ENCODE measurements around the gene PLK5. TPM values are rescaled to one million over a fixed set of nuclear protein-coding genes. Genes with fewer than 3 reads are reported as not detected.

The PLK5 gene
- total and polyA plus RNA-seq, 2 donors from 2014 or later: not detected

DNA sequence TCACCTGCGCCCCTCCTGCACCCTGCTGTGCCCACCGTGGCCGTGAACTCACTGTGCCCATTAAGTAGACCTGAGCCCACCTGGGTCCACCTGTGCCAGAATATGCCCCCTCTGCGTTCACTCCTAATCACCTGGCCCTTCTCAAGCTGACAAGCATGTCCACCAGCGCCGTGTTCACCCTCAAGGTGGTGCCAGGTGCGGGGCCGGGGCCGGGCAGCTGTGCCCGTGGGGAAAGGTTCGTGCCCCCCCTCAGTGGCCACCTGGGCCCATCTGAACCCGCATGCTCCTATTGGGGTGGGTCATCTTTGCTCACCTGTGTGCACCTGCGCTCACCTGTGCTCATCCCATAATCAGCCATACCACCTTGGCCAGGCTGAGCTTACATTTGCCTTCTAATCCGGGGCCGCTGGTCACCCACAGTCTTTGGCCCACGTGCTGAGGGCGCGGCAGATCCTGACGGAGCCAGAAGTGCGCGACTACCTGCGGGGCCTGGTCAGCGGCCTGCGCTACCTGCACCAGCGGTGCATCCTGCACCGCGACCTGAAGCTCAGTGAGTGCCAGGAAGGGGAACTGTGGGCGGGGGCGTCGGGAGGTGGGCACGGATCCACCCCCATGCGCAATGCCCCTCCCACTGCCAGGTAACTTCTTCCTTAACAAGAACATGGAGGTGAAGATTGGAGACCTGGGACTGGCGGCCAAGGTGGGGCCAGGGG is 2.3 kb downstream of the PLK5 start:
- H3K4me1 ChIP-seq (ENCODE audit: control insufficient read depth in 2 of 3, insufficient read depth in 2 of 3, low read depth in 1 of 3, low read length in 3 of 3): peaks cover 0 to 4% (median 0%) of the 10 kb centered on the region in 3 donors
- peaks cover 0 to 2% (median 0%) of the 10 kb centered on the region in 3 donors for H3K9me3 ChIP-seq (ENCODE audit: control insufficient read depth in 2 of 3, insufficient read depth in 1 of 3, low read length in 3 of 3)
- no peak overlapping the region for H3K9ac ChIP-seq (ENCODE audit: low read length in 3 of 3)
- no peaks in the 10 kb centered on the region for H3K36me3 ChIP-seq (ENCODE audit: control insufficient read depth in 2 of 3, insufficient read depth in 3 of 3, low read length in 3 of 3)
- TF ChIP-seq, protein P1, sequence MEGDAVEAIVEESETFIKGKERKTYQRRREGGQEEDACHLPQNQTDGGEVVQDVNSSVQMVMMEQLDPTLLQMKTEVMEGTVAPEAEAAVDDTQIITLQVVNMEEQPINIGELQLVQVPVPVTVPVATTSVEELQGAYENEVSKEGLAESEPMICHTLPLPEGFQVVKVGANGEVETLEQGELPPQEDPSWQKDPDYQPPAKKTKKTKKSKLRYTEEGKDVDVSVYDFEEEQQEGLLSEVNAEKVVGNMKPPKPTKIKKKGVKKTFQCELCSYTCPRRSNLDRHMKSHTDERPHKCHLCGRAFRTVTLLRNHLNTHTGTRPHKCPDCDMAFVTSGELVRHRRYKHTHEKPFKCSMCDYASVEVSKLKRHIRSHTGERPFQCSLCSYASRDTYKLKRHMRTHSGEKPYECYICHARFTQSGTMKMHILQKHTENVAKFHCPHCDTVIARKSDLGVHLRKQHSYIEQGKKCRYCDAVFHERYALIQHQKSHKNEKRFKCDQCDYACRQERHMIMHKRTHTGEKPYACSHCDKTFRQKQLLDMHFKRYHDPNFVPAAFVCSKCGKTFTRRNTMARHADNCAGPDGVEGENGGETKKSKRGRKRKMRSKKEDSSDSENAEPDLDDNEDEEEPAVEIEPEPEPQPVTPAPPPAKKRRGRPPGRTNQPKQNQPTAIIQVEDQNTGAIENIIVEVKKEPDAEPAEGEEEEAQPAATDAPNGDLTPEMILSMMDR (IDR thresholded peaks at IDR 0.05; ENCODE audit: borderline replicate concordance, extremely low read depth, insufficient read depth): no peak
- intact Hi-C loops (cut with DNase I): no loop called here
- no peak overlapping the region for H3K27ac ChIP-seq (ENCODE audit: low read depth in 2 of 2, low read length in 2 of 2)
- H3K27me3 ChIP-seq (ENCODE audit: control insufficient read depth, insufficient read depth, low read length): peaks cover 9% of the 10 kb centered on the region
- no peak for DNase-seq
- no peak overlapping the region for H3K4me3 ChIP-seq (ENCODE audit: low read length in 3 of 3)
- FAIRE-seq: no peak

DNA sequence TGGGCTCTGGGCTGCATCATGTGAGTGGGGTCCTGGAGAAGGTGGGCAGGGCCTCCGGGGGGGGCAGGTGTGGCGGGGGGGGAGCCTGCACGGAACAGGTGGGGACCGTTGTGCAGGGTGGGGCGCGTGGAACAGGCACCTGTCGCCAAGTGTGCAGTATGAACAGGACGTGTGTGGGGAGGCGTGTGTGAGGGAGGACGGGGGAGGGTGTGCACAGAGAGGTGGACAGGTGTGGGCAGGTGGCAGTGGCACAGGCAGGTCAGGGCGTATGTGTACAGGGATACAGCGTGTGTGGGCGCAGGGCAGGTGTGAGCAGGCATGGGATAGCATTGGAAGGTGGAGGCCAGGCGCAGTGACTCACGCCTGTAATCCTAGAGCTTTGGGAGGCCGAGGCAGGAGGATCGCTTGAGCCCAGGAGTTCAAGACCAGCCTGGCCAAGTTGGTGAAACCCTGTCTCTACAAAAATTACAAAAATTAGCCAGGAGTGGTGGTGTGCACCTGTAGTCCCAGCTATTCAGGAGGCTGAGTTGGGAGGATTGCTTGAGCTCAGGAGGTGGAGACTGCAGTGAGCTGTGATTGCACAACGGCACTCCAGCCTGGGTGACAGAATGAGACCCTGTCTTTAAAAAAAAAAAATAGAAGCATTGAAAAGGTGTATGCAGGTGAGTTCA is 3.2 kb downstream of the PLK5 start:
- intact Hi-C loops (cut with DNase I): no loop called here
- TF ChIP-seq, protein P1 (IDR thresholded peaks at IDR 0.05; ENCODE audit: borderline replicate concordance, extremely low read depth, insufficient read depth): no peak
- Histone ChIP-seq H3K4me1 (ENCODE audit: control insufficient read depth in 2 of 3, insufficient read depth in 2 of 3, low read depth in 1 of 3, low read length in 3 of 3) (peaks cover 0 to 4% (median 0%) of the 10 kb centered on the region in 3 donors), H3K4me3 (ENCODE audit: low read length in 3 of 3) (no peak overlapping the region), H3K9ac (ENCODE audit: low read length in 3 of 3) (no peak overlapping the region), H3K36me3 (ENCODE audit: control insufficient read depth in 2 of 3, insufficient read depth in 3 of 3, low read length in 3 of 3) (no peaks in the 10 kb centered on the region), H3K27ac (ENCODE audit: low read depth in 2 of 2, low read length in 2 of 2) (no peak overlapping the region), H3K9me3 (ENCODE audit: control insufficient read depth in 2 of 3, insufficient read depth in 1 of 3, low read length in 3 of 3) (peaks cover 0 to 2% (median 0%) of the 10 kb centered on the region in 3 donors), H3K27me3 (ENCODE audit: control insufficient read depth, insufficient read depth, low read length) (peaks cover 9% of the 10 kb centered on the region)
- DNase-seq: no peak
- no peak for FAIRE-seq

DNA sequence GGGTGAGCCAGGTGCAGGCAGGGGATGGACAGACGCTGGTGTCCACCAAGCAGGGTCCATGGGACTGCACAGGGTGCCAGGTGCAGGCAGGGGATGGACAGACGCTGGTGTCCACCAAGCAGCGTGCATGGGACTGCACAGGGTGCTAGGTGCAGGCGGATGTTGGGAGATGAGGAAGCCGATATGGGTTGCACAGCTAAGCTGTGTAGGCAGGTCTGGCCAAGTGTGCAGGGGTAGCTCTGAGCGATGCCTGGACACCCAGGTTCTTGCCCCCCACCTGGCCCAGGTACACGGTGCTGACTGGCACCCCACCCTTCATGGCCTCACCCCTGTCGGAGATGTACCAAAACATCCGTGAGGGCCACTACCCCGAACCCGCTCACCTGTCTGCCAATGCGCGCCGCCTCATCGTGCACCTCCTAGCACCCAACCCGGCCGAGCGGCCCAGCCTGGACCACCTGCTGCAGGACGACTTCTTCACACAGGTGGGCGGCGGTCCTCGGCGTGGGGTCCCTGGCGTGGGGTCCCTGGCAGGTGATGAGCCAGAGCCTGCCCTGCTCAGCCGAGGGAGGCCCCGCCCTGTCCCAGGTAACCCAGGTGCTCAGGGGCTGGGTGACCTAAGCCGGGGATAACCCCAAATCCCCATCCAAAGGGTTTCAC is 3.9 kb downstream of the PLK5 start:
- Histone ChIP-seq H3K9ac (ENCODE audit: low read length in 3 of 3) (no peak overlapping the region), H3K4me1 (ENCODE audit: control insufficient read depth in 2 of 3, insufficient read depth in 2 of 3, low read depth in 1 of 3, low read length in 3 of 3) (peaks cover 0 to 4% (median 0%) of the 10 kb centered on the region in 3 donors), H3K9me3 (ENCODE audit: control insufficient read depth in 2 of 3, insufficient read depth in 1 of 3, low read length in 3 of 3) (peaks cover 0 to 2% (median 0%) of the 10 kb centered on the region in 3 donors), H3K27ac (ENCODE audit: low read depth in 2 of 2, low read length in 2 of 2) (no peak overlapping the region), H3K4me3 (ENCODE audit: low read length in 3 of 3) (no peak overlapping the region), H3K27me3 (ENCODE audit: control insufficient read depth, insufficient read depth, low read length) (peaks cover 9% of the 10 kb centered on the region), H3K36me3 (ENCODE audit: control insufficient read depth in 2 of 3, insufficient read depth in 3 of 3, low read length in 3 of 3) (no peaks in the 10 kb centered on the region)
- DNase-seq: no peak
- TF ChIP-seq, protein P1 (IDR thresholded peaks at IDR 0.05; ENCODE audit: borderline replicate concordance, extremely low read depth, insufficient read depth): no peak
- FAIRE-seq: no peak
- intact Hi-C loops (cut with DNase I): no loop called here
